ENCODE data around the gene TAPT1. TPM values are rescaled to one million over a fixed set of nuclear protein-coding genes. Genes with fewer than 3 reads are reported as not detected.

TAPT1 gene
- total and polyA plus RNA-seq, 2 of the 13 experiments (the other 11 are each of a cell fraction or from before 2014, with no cell fraction given), result 24.5 to 25.3 TPM

DNA sequence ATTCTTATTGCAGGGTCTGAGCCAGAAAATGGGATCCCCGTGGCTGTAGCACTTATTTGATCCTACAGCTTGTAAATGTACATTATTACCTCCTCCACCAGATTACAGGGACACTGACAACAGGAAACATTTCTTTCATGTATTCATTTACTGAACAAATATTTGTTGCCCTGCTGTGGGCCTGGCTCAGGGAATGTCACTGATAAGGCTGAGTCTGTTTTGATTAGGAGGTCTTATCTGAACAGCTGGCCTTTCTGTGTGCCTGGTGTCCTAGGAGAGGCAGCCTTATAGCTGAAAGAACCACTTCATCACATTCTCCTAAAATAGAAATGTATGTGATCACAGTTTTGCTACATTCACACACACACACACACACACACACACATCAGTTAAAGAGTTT lies 96.9 kb downstream of the TAPT1 start (continued):
- TF ChIP-seq, protein P1, sequence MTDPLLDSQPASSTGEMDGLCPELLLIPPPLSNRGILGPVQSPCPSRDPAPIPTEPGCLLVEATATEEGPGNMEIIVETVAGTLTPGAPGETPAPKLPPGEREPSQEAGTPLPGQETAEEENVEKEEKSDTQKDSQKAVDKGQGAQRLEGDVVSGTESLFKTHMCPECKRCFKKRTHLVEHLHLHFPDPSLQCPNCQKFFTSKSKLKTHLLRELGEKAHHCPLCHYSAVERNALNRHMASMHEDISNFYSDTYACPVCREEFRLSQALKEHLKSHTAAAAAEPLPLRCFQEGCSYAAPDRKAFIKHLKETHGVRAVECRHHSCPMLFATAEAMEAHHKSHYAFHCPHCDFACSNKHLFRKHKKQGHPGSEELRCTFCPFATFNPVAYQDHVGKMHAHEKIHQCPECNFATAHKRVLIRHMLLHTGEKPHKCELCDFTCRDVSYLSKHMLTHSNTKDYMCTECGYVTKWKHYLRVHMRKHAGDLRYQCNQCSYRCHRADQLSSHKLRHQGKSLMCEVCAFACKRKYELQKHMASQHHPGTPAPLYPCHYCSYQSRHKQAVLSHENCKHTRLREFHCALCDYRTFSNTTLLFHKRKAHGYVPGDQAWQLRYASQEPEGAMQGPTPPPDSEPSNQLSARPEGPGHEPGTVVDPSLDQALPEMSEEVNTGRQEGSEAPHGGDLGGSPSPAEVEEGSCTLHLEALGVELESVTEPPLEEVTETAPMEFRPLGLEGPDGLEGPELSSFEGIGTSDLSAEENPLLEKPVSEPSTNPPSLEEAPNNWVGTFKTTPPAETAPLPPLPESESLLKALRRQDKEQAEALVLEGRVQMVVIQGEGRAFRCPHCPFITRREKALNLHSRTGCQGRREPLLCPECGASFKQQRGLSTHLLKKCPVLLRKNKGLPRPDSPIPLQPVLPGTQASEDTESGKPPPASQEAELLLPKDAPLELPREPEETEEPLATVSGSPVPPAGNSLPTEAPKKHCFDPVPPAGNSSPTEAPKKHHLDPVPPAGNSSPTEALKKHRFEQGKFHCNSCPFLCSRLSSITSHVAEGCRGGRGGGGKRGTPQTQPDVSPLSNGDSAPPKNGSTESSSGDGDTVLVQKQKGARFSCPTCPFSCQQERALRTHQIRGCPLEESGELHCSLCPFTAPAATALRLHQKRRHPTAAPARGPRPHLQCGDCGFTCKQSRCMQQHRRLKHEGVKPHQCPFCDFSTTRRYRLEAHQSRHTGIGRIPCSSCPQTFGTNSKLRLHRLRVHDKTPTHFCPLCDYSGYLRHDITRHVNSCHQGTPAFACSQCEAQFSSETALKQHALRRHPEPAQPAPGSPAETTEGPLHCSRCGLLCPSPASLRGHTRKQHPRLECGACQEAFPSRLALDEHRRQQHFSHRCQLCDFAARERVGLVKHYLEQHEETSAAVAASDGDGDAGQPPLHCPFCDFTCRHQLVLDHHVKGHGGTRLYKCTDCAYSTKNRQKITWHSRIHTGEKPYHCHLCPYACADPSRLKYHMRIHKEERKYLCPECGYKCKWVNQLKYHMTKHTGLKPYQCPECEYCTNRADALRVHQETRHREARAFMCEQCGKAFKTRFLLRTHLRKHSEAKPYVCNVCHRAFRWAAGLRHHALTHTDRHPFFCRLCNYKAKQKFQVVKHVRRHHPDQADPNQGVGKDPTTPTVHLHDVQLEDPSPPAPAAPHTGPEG (CRISPR knock-in tag; IDR thresholded peaks at IDR 0.05), result no peak
- TF ChIP-seq CEBPB (IDR thresholded peaks at IDR 0.05; ENCODE audit: borderline replicate concordance, low read depth, low read length), result no peak
- TF ChIP-seq POGZ (CRISPR knock-in tag; IDR thresholded peaks at IDR 0.05), result peak; percentile 68
- TF ChIP-seq, protein P2, sequence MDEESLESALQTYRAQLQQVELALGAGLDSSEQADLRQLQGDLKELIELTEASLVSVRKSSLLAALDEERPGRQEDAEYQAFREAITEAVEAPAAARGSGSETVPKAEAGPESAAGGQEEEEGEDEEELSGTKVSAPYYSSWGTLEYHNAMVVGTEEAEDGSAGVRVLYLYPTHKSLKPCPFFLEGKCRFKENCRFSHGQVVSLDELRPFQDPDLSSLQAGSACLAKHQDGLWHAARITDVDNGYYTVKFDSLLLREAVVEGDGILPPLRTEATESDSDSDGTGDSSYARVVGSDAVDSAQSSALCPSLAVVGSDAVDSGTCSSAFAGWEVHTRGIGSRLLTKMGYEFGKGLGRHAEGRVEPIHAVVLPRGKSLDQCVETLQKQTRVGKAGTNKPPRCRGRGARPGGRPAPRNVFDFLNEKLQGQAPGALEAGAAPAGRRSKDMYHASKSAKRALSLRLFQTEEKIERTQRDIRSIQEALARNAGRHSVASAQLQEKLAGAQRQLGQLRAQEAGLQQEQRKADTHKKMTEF (CRISPR knock-in tag; IDR thresholded peaks at IDR 0.05), result peak; percentile 27; the same call in 1 of the 2 replicates
- TF ChIP-seq IRF2 (CRISPR knock-in tag; IDR thresholded peaks at IDR 0.05), result no peak; the same call in 1 of the 2 replicates
- TF ChIP-seq SRSF9 (IDR thresholded peaks at IDR 0.05; ENCODE audit: borderline replicate concordance, insufficient read depth, low read depth, low read length, poor library complexity, severe bottlenecking), result no peak
- TF ChIP-seq AHDC1 (CRISPR knock-in tag; IDR thresholded peaks at IDR 0.05; ENCODE audit: borderline replicate concordance), result peak; percentile 76; the same call in 1 of the 2 replicates
- no peak for TF ChIP-seq ZHX2 (IDR thresholded peaks at IDR 0.05; ENCODE audit: low read depth)
- TF ChIP-seq ZHX2 (CRISPR knock-in tag; IDR thresholded peaks at IDR 0.05; ENCODE audit: borderline replicate concordance), result no peak
- no peak for TF ChIP-seq ATAD3A (CRISPR knock-in tag; IDR thresholded peaks at IDR 0.05)

Measured in HepG2 (cell line).